H1 (cell line): ENCODE data around the gene ESYT2. TPM values are rescaled to one million over a fixed set of nuclear protein-coding genes. Genes with fewer than 3 reads are reported as not detected.

Source experiments
- BACH1 ChIP-seq: IDR thresholded peaks from 2 replicates; pipeline ENCODE4 v1.6.1; 2012; ENCODE audit warnings: low read length, improper control_type of control experiment
- BCL11A ChIP-seq, 2 experiments: IDR thresholded peaks; one replicate each; pipeline ENCODE4 v1.6.1; 2011; ENCODE audit warnings: low read depth in 2 of 2, low read length in 2 of 2, mild to moderate bottlenecking in 2 of 2
- CHD2 ChIP-seq: IDR thresholded peaks from 2 replicates; pipeline ENCODE4 v1.6.1; 2012; ENCODE audit warnings: low read length, improper control_type of control experiment
- CHD7 ChIP-seq: fragments of 300-600 bp; sonication (generic); IDR thresholded peaks from 2 replicates; pipeline ENCODE4 v1.7.1; 2012; ENCODE audit warnings: low read length, moderate library complexity, mild to moderate bottlenecking, inconsistent platforms; ENCODE audit not compliant: insufficient replicate concordance
- CREB1 ChIP-seq: IDR thresholded peaks from 2 replicates; pipeline ENCODE4 v1.6.1; 2012; ENCODE audit warnings: inconsistent platforms
- GABPA ChIP-seq: IDR thresholded peaks from 2 replicates; pipeline ENCODE4 v1.6.1; 2011; ENCODE audit warnings: mild to moderate bottlenecking, low read length, moderate library complexity, borderline replicate concordance; ENCODE audit not compliant: insufficient read depth
- RBBP5 ChIP-seq: IDR thresholded peaks from 2 replicates; pipeline ENCODE4 v1.7.1; 2012; ENCODE audit warnings: low read depth, mild to moderate bottlenecking, inconsistent platforms, low read length, moderate library complexity, borderline replicate concordance
- SP2 ChIP-seq: IDR thresholded peaks from 2 replicates; pipeline ENCODE4 v1.6.1; 2012; ENCODE audit warnings: mild to moderate bottlenecking, low read length, inconsistent platforms
- TAF1 ChIP-seq: IDR thresholded peaks from 2 replicates; pipeline ENCODE4 v1.6.1; 2011; ENCODE audit warnings: mild to moderate bottlenecking, low read depth, low read length
- polyA plus RNA-seq, 7 experiments: library from polyadenylated mRNA; depleted of rRNA in 3 of 7; stranded (reverse) in 5 of 7; unstranded in 2 of 7; fragments of >200 nt in 5 of 7; fragments of 200-250 nt in 2 of 7; gene quantifications; 1 replicate in 5 of 7; 2 replicates in 1 of 7; 4 replicates in 1 of 7; pipeline versions ENCODE4 v1.2.1 to v1.2.3, GENCODE V29; 2011 to 2013; ENCODE audit warnings: missing spikeins in 2 of 7, mixed read lengths in 2 of 7
- total RNA-seq: library from RNA; stranded (reverse); fragmentation: NEBNext Ultra II Directional; extraction: Animal tissue kit (Norgen Biotek cat#: 25700); gene quantifications from 2 replicates; pipeline ENCODE4 v1.2.1, GENCODE V29; 2021
- TF ChIP-seq, protein P1 (sequence below): IDR thresholded peaks from 2 replicates; pipeline ENCODE4 v1.6.1; 2011; ENCODE audit warnings: low read length, improper control_type of control experiment
- TF ChIP-seq, protein P2 (sequence below): IDR thresholded peaks from 2 replicates; pipeline ENCODE4 v1.6.1; 2011; ENCODE audit warnings: low read depth, mild to moderate bottlenecking, low read length; ENCODE audit not compliant: insufficient read depth

Gene ESYT2
- total and polyA plus RNA-seq, 2 of the 8 experiments (the other 6 are each of a cell fraction or from before 2014, with no cell fraction given): 27.0 to 37.5 TPM

DNA sequence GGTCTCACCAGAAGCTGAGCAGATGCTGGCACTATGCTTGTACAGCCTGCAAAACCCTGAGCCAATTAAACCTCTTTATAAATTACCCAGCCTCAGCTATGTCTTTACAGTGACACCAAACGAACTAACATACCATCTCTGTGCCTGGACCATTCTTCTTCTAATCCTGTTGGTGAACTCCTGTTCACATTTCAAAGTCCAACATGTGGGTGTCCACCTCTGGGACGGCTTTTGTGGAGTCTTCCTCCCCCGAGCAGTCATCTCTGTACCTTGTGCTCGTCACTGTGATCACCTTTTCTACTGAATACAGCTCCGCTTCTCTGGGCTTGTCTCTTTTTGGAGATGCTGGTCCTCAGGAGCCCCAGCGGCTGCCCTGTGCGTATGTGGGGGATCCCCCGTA, 7.4 kb upstream of the ESYT2 start (continued):
- TF ChIP-seq CHD7: no peak
- no peak for TF ChIP-seq SP2
- TF ChIP-seq CHD2: no peak
- no peak for TF ChIP-seq TAF1
- TF ChIP-seq RBBP5: no peak
- no peak for TF ChIP-seq CREB1
- TF ChIP-seq, protein P1, sequence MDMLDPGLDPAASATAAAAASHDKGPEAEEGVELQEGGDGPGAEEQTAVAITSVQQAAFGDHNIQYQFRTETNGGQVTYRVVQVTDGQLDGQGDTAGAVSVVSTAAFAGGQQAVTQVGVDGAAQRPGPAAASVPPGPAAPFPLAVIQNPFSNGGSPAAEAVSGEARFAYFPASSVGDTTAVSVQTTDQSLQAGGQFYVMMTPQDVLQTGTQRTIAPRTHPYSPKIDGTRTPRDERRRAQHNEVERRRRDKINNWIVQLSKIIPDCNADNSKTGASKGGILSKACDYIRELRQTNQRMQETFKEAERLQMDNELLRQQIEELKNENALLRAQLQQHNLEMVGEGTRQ: no peak
- no peak for TF ChIP-seq BACH1
- TF ChIP-seq BCL11A (IDR thresholded peaks at IDR 0.05; ENCODE audit: low read depth in 2 of 2, low read length in 2 of 2): no peak
- TF ChIP-seq, protein P2, sequence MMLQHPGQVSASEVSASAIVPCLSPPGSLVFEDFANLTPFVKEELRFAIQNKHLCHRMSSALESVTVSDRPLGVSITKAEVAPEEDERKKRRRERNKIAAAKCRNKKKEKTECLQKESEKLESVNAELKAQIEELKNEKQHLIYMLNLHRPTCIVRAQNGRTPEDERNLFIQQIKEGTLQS: no peak
- TF ChIP-seq GABPA: no peak
